ENCODE data around the gene FAM193B.
A peak's percentile ranks its signal among the peaks of the same experiment; 100 is the strongest.

The FAM193B gene

DNA sequence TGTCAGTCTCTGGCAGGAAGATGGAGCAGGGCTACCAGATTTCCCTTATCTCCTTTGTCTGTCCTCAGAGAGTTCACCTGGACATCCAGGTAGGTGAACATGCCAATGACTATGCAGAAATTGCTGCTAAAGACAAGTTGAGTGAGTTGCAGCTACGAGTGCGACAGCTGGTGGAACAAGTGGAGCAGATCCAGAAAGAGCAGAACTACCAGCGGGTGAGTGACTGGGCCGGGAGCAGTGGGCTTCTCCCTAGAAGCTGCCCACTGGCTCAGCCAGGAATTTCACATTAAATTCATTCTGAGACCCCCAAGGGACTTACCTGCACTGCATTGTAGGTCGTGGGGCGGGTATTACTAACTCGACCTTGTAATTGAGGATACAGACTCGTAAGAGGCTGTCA is 39.7 kb upstream of the FAM193B start:
- peaks cover 12% of the 10 kb centered on the region for H3K79me2 ChIP-seq (ENCODE audit: insufficient read depth, low read length)
- H4K20me1 ChIP-seq (ENCODE audit: low read depth, low read length): no peaks in the 10 kb centered on the region
- H3K4me2 ChIP-seq (ENCODE audit: low read depth, low read length, poor library complexity, severe bottlenecking): no peak overlapping the region

GRCh38 chr5:177593511-177593910 is 39.1 kb upstream of the FAM193B start:
- Histone ChIP-seq H3K27me3 (ENCODE audit: low read length) (no peaks in the 10 kb centered on the region), H3K4me2 (ENCODE audit: low read depth, low read length, poor library complexity, severe bottlenecking) (peak overlapping the region; percentile 60), H3K9me2 (replicated peaks; ENCODE audit: insufficient read depth, low read length) (no peaks in the 10 kb centered on the region), H3K36me3 (ENCODE audit: low read length) (peaks cover 13% of the 10 kb centered on the region), H3K9ac (ENCODE audit: low read length) (no peak overlapping the region), H2AFZ (ENCODE audit: low read depth, low read length, severe bottlenecking) (no peak overlapping the region), H3K79me2 (ENCODE audit: insufficient read depth, low read length) (peaks cover 12% of the 10 kb centered on the region), H3K27ac (ENCODE audit: low read depth, low read length) (no peak overlapping the region), H3F3A (ENCODE audit: insufficient read depth) (peaks cover 11% of the 10 kb centered on the region), H4K20me1 (ENCODE audit: low read depth, low read length) (no peaks in the 10 kb centered on the region), H3K9me3 (ENCODE audit: insufficient read depth, low read length) (no peaks in the 10 kb centered on the region), H3K4me3 (ENCODE audit: insufficient read depth, low read length, poor library complexity, severe bottlenecking) (no peak overlapping the region)
- TF ChIP-seq, protein P1, sequence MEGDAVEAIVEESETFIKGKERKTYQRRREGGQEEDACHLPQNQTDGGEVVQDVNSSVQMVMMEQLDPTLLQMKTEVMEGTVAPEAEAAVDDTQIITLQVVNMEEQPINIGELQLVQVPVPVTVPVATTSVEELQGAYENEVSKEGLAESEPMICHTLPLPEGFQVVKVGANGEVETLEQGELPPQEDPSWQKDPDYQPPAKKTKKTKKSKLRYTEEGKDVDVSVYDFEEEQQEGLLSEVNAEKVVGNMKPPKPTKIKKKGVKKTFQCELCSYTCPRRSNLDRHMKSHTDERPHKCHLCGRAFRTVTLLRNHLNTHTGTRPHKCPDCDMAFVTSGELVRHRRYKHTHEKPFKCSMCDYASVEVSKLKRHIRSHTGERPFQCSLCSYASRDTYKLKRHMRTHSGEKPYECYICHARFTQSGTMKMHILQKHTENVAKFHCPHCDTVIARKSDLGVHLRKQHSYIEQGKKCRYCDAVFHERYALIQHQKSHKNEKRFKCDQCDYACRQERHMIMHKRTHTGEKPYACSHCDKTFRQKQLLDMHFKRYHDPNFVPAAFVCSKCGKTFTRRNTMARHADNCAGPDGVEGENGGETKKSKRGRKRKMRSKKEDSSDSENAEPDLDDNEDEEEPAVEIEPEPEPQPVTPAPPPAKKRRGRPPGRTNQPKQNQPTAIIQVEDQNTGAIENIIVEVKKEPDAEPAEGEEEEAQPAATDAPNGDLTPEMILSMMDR (IDR thresholded peaks at IDR 0.05; ENCODE audit: insufficient read depth, low read length, poor library complexity, severe bottlenecking): no peak
- no peak for TF ChIP-seq EZH2phosphoT487 (conservative IDR thresholded peaks at IDR 0.05; ENCODE audit: low read length)

More for the DNA sequence above, 39.7 kb upstream of the FAM193B start:
- no peak overlapping the region for H3K27ac ChIP-seq (ENCODE audit: low read depth, low read length)
- peaks cover 14% of the 10 kb centered on the region for H3F3A ChIP-seq (ENCODE audit: insufficient read depth)
- H3K27me3 ChIP-seq (ENCODE audit: low read length): no peaks in the 10 kb centered on the region
- peaks cover 13% of the 10 kb centered on the region for H3K36me3 ChIP-seq (ENCODE audit: low read length)
- no peak overlapping the region for H3K4me3 ChIP-seq (ENCODE audit: insufficient read depth, low read length, poor library complexity, severe bottlenecking)
- no peaks in the 10 kb centered on the region for H3K9me3 ChIP-seq (ENCODE audit: insufficient read depth, low read length)
- no peak overlapping the region for H3K9ac ChIP-seq (ENCODE audit: low read length)
- no peak for TF ChIP-seq EZH2phosphoT487 (conservative IDR thresholded peaks at IDR 0.05; ENCODE audit: low read length)
- H2AFZ ChIP-seq (ENCODE audit: low read depth, low read length, severe bottlenecking): no peak overlapping the region
- H3K9me2 ChIP-seq (replicated peaks; ENCODE audit: insufficient read depth, low read length): no peaks in the 10 kb centered on the region

- H3K79me2 ChIP-seq (ENCODE audit: insufficient read depth, low read length): peaks cover 12% of the 10 kb centered on the region
- peak overlapping the region; percentile 66; the same call in 1 of the 2 replicates for H3K27ac ChIP-seq (ENCODE audit: low read depth, low read length)
- no peak overlapping the region for H2AFZ ChIP-seq (ENCODE audit: low read depth, low read length, severe bottlenecking)
- peaks cover 13% of the 10 kb centered on the region for H3K36me3 ChIP-seq (ENCODE audit: low read length)
- H3F3A ChIP-seq (ENCODE audit: insufficient read depth): peaks cover 7% of the 10 kb centered on the region
- no peaks in the 10 kb centered on the region for H3K9me3 ChIP-seq (ENCODE audit: insufficient read depth, low read length)
- peak overlapping the region; percentile 96 for H3K9ac ChIP-seq (ENCODE audit: low read length)
- peak overlapping the region; percentile 96 for H3K4me3 ChIP-seq (ENCODE audit: insufficient read depth, low read length, poor library complexity, severe bottlenecking)
- peak overlapping the region; percentile 60 for H3K4me2 ChIP-seq (ENCODE audit: low read depth, low read length, poor library complexity, severe bottlenecking)
- TF ChIP-seq, protein P1 (IDR thresholded peaks at IDR 0.05; ENCODE audit: insufficient read depth, low read length, poor library complexity, severe bottlenecking): no peak
- TF ChIP-seq EZH2phosphoT487 (conservative IDR thresholded peaks at IDR 0.05; ENCODE audit: low read length): no peak
- no peaks in the 10 kb centered on the region for H3K27me3 ChIP-seq (ENCODE audit: low read length)
- H3K9me2 ChIP-seq (replicated peaks; ENCODE audit: insufficient read depth, low read length): no peaks in the 10 kb centered on the region
- H4K20me1 ChIP-seq (ENCODE audit: low read depth, low read length): no peaks in the 10 kb centered on the region
Observed at GRCh38 chr5:177592905-177593304, 38.5 kb upstream of the FAM193B start.

DNA sequence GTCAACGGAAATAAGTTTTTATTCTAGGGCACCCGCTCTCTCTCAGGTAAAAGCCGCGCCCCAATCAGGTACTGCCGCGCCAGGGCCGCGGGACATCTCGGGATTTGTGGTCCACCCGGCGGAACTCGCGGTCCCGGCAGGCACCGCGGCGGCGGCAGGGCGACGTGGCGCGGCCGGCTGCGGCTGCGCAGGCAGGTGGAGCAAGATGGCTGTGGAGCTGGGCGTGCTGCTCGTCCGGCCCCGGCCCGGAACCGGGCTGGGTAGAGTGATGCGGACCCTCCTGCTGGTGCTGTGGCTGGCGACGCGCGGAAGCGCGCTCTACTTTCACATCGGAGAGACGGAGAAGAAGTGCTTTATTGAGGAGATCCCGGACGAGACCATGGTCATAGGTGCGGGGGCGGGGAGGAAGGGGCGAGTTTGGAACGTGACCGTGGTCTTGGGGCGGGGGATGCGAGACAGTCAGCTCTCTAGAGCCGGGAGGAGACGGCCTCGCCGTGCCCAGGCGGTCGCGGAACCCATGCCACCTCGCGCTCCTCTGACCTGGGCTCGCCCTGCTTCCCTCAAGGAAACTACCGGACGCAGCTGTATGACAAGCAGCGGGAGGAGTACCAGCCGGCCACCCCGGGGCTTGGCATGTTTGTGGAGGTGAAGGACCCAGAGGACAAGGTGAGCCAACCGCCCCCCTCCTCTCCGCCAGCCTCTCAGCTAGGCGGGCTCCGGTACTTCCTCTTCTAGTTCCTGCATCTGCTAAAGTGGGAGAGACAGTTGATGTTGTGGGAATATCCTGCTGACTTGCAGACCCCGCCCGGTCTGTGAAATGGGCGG is 37.9 kb upstream of the FAM193B start, which contains the start of gene TMED9:
TSS of gene TMED9 (plus strand) at position 194 of the 825 bp plus-strand sequence. CDS start at position 206, 12 bp downstream.
- H3K9ac ChIP-seq (ENCODE audit: low read length): peak within 1 kb of the TSS; percentile 96
- peak within 1 kb of the TSS; percentile 84 for H2AFZ ChIP-seq (ENCODE audit: low read depth, low read length, severe bottlenecking)
- H3K27ac ChIP-seq (ENCODE audit: low read depth, low read length): peak within 1 kb of the TSS; percentile 66
- H3K27me3 ChIP-seq (ENCODE audit: low read length): no peaks in the 10 kb centered on the region
- TF ChIP-seq, protein P1 (IDR thresholded peaks at IDR 0.05; ENCODE audit: insufficient read depth, low read length, poor library complexity, severe bottlenecking): no peak
- TF ChIP-seq EZH2phosphoT487 (conservative IDR thresholded peaks at IDR 0.05; ENCODE audit: low read length): no peak
- peak within 1 kb of the TSS; percentile 96 for H3K4me3 ChIP-seq (ENCODE audit: insufficient read depth, low read length, poor library complexity, severe bottlenecking)
- peak within 1 kb of the TSS; percentile 60 for H3K4me2 ChIP-seq (ENCODE audit: low read depth, low read length, poor library complexity, severe bottlenecking)
- H4K20me1 ChIP-seq (ENCODE audit: low read depth, low read length): no peaks in the 10 kb centered on the region
- H3K79me2 ChIP-seq (ENCODE audit: insufficient read depth, low read length): peaks cover 12% of the 10 kb centered on the region
- H3K9me2 ChIP-seq (replicated peaks; ENCODE audit: insufficient read depth, low read length): no peaks in the 10 kb centered on the region
- 0 out of 2 replicates have a peak, but pooled peaks cover 4% of the 10 kb centered on the region for H3F3A ChIP-seq (ENCODE audit: insufficient read depth)
- no peaks in the 10 kb centered on the region for H3K9me3 ChIP-seq (ENCODE audit: insufficient read depth, low read length)
- peaks cover 13% of the 10 kb centered on the region for H3K36me3 ChIP-seq (ENCODE audit: low read length)
